SK-N-SH (cell line): ENCODE results near the gene GANAB. TPM values are rescaled to one million over a fixed set of nuclear protein-coding genes. Genes with fewer than 3 reads are reported as not detected.

Experiments used
- CTCF ChIA-PET: fragments of 300-600, 350-600 bp; formaldehyde crosslinking; extraction: SDS; loops from one replicate; lab custom pipeline; 2021; lab: Yijun Ruan, JAX
- POLR2A ChIA-PET: fragments of 350-600 bp; sonication (Branson Sonifier 250); formaldehyde crosslinking; extraction: SDS; loops from one replicate; lab custom pipeline; 2020; ENCODE audit warnings: antibody characterized with exemption, inconsistent platforms; lab: Yijun Ruan, JAX
- DNase-seq: peaks from one replicate; pipeline ENCODE4 v3.0.0; 2012
- H2AFZ ChIP-seq: fragments of 200-600 bp; sonication (generic); 2 replicates; pipeline ENCODE4 v1.8.1; 2016; ENCODE audit warnings: antibody characterized with exemption, mild to moderate bottlenecking, low read depth
- H3F3A ChIP-seq: fragments of 200-600 bp; sonication (generic); replicated peaks from 2 replicates; pipeline ENCODE3; 2016; ENCODE audit warnings: antibody characterized with exemption, mild to moderate bottlenecking; ENCODE audit not compliant: insufficient read depth
- H3K27ac ChIP-seq, 2 experiments: fragments of 200-500 bp in 1 of 2; fragments of 200-600 bp in 1 of 2; sonication (Bioruptor generic) in 1 of 2; sonication (generic), shearing (Covaris generic) in 1 of 2; 2 replicates each; pipeline versions ENCODE4 v1.5.1 to v1.6.1; 2014 to 2016; ENCODE audit warnings: low read depth in 2 of 2, inconsistent platforms in 1 of 2, low read length in 1 of 2, mild to moderate bottlenecking in 1 of 2, mixed read lengths in 1 of 2
- H3K27me3 ChIP-seq: fragments of 200-600 bp; sonication (generic), shearing (Covaris generic); 2 replicates; pipeline ENCODE4 v1.6.1; 2016; ENCODE audit warnings: mixed run types; ENCODE audit not compliant: insufficient read depth
- H3K36me3 ChIP-seq, 2 experiments: fragments of 200-500 bp in 1 of 2; fragments of 200-600 bp in 1 of 2; sonication (Bioruptor generic) in 1 of 2; sonication (generic) in 1 of 2; replicated peaks in 1 of 2; 2 replicates each; pipeline versions ENCODE3 to v1.5.1; 2014 to 2016; ENCODE audit warnings: low read length in 1 of 2, mild to moderate bottlenecking in 1 of 2; ENCODE audit not compliant: insufficient read depth in 2 of 2, control insufficient read depth in 1 of 2
- H3K4me1 ChIP-seq, 2 experiments: fragments of 200-500 bp in 1 of 2; fragments of 200-600 bp in 1 of 2; sonication (Bioruptor generic) in 1 of 2; sonication (generic), shearing (Covaris generic) in 1 of 2; 2 replicates each; pipeline versions ENCODE4 v1.5.1 to v1.6.1; 2014 to 2016; ENCODE audit warnings: low read depth in 1 of 2, low read length in 1 of 2, mixed run types in 1 of 2; ENCODE audit not compliant: insufficient read depth in 2 of 2, control insufficient read depth in 1 of 2
- H3K4me2 ChIP-seq: fragments of 200-600 bp; sonication (generic), shearing (Covaris generic); 2 replicates; pipeline ENCODE4 v1.6.1; 2017; ENCODE audit warnings: mixed run types
- H3K4me3 ChIP-seq, 2 experiments: fragments of 200-500 bp in 1 of 2; fragments of 200-600 bp in 1 of 2; sonication (Bioruptor generic) in 1 of 2; sonication (generic), shearing (Covaris generic) in 1 of 2; 2 replicates each; pipeline versions ENCODE4 v1.5.1 to v1.8.1; 2014 to 2016; ENCODE audit warnings: low read depth in 2 of 2, inconsistent platforms in 1 of 2, low read length in 1 of 2, mild to moderate bottlenecking in 1 of 2, mixed read lengths in 1 of 2, moderate library complexity in 1 of 2
- H3K79me2 ChIP-seq: fragments of 200-600 bp; sonication (generic); 2 replicates; pipeline ENCODE4 v1.8.1; 2017; ENCODE audit warnings: mild to moderate bottlenecking; ENCODE audit not compliant: insufficient read depth
- H3K9ac ChIP-seq: fragments of 200-600 bp; sonication (generic); 2 replicates; pipeline ENCODE4 v1.6.1; 2017; ENCODE audit warnings: mixed run types
- H3K9me2 ChIP-seq: fragments of 200-600 bp; sonication (generic); 2 replicates; pipeline ENCODE4 v1.6.1; 2017; ENCODE audit warnings: mixed run types
- H3K9me3 ChIP-seq: fragments of 200-600 bp; sonication (generic); 2 replicates; pipeline ENCODE4 v1.6.1; 2017; ENCODE audit warnings: mixed run types, mild to moderate bottlenecking, moderate library complexity
- H4K20me1 ChIP-seq: fragments of 200-600 bp; sonication (generic); 2 replicates; pipeline ENCODE4 v1.6.1; 2017; ENCODE audit warnings: mild to moderate bottlenecking, mixed run types; ENCODE audit not compliant: insufficient read depth
- CHD2 ChIP-seq: fragments of 150-350 bp; IDR thresholded peaks from 2 replicates; pipeline ENCODE4 v1.6.1; 2018; ENCODE audit warnings: low read length; ENCODE audit not compliant: partially characterized antibody
- ELF1 ChIP-seq: IDR thresholded peaks from 2 replicates; pipeline ENCODE4 v1.4.0; 2012
- EP300 ChIP-seq, 2 experiments: IDR thresholded peaks; 2 replicates each; pipeline versions ENCODE4 v1.4.0 to v1.6.1; 2012; ENCODE audit warnings: borderline replicate concordance in 1 of 2, low read depth in 1 of 2, low read length in 1 of 2
- FOXJ3 ChIP-seq: sonication (generic); formaldehyde crosslinking; IDR thresholded peaks from 2 replicates; pipeline ENCODE4 v1.5.1; 2020; ENCODE audit warnings: mild to moderate bottlenecking, missing genetic modification reagents
- FOXM1 ChIP-seq: IDR thresholded peaks from 2 replicates; pipeline ENCODE4 v1.4.0; 2012; ENCODE audit warnings: low read depth, mild to moderate bottlenecking
- GABPA ChIP-seq: IDR thresholded peaks from 2 replicates; pipeline ENCODE4 v1.4.0; 2012; ENCODE audit warnings: low read depth, mild to moderate bottlenecking
- MEF2A ChIP-seq: IDR thresholded peaks from 2 replicates; pipeline ENCODE4 v1.4.0; 2012; ENCODE audit warnings: low read depth, borderline replicate concordance
- NFIC ChIP-seq: IDR thresholded peaks from 2 replicates; pipeline ENCODE4 v1.4.0; 2012; ENCODE audit warnings: borderline replicate concordance
- NRF1 ChIP-seq: IDR thresholded peaks from 2 replicates; pipeline ENCODE4 v1.6.1; 2012; ENCODE audit warnings: low read depth, mild to moderate bottlenecking, low read length
- POLR2AphosphoS5 ChIP-seq: IDR thresholded peaks from 2 replicates; pipeline ENCODE4 v1.6.1; 2012; ENCODE audit warnings: low read depth, low read length
- RFX5 ChIP-seq: IDR thresholded peaks from 2 replicates; pipeline ENCODE4 v1.6.1; 2012; ENCODE audit warnings: mild to moderate bottlenecking, improper control_type of control experiment, low read length
- RXRA ChIP-seq: IDR thresholded peaks from 2 replicates; pipeline ENCODE4 v1.4.0; 2012; ENCODE audit warnings: low read depth, mild to moderate bottlenecking, borderline replicate concordance
- TCF12 ChIP-seq: IDR thresholded peaks from 2 replicates; pipeline ENCODE4 v1.4.0; 2012
- YY1 ChIP-seq: IDR thresholded peaks from 2 replicates; pipeline ENCODE4 v1.4.0; 2012; ENCODE audit warnings: low read depth, mild to moderate bottlenecking
- WGBS: methylation state at CpG from one replicate; pipeline ENCODE4 v1.1.6; 2017; ENCODE audit warnings: low lambda C conversion rate; 5-methylcytosine and 5-hydroxymethylcytosine counted together
- polyA plus RNA-seq, 3 experiments: library from polyadenylated mRNA; depleted of rRNA; stranded (reverse); fragments of >200 nt; gene quantifications; 2 replicates each; pipeline ENCODE4 v1.2.3, GENCODE V29; 2012
- TF ChIP-seq, protein P1 (sequence below): IDR thresholded peaks from 2 replicates; pipeline ENCODE4; 2012
- TF ChIP-seq, protein P2 (sequence below): IDR thresholded peaks from 2 replicates; pipeline ENCODE4 v1.4.0; 2012; ENCODE audit warnings: low read depth
- TF ChIP-seq, protein P3 (sequence below): IDR thresholded peaks from 2 replicates; pipeline ENCODE4 v1.4.0; 2012; ENCODE audit warnings: low read depth, borderline replicate concordance
- TF ChIP-seq, protein P4 (sequence below): IDR thresholded peaks from 2 replicates; pipeline ENCODE4 v1.4.0; 2012; ENCODE audit warnings: low read depth, borderline replicate concordance
- TF ChIP-seq, protein P5 (sequence below): fragments of 150-350 bp; IDR thresholded peaks from 2 replicates; pipeline ENCODE4 v1.6.1; 2017; ENCODE audit warnings: antibody characterized with exemption, low read length, low read depth, borderline replicate concordance
- TF ChIP-seq, protein P6 (sequence below): fragments of 200-600 bp; sonication (generic); IDR thresholded peaks from 2 replicates; pipeline ENCODE4 v1.6.1; 2017; ENCODE audit warnings: antibody characterized with exemption, mild to moderate bottlenecking, moderate library complexity

GANAB gene
- polyA plus RNA-seq, 1 of the 3 experiments (the other 2 are of a cell fraction): 275 TPM

DNA sequence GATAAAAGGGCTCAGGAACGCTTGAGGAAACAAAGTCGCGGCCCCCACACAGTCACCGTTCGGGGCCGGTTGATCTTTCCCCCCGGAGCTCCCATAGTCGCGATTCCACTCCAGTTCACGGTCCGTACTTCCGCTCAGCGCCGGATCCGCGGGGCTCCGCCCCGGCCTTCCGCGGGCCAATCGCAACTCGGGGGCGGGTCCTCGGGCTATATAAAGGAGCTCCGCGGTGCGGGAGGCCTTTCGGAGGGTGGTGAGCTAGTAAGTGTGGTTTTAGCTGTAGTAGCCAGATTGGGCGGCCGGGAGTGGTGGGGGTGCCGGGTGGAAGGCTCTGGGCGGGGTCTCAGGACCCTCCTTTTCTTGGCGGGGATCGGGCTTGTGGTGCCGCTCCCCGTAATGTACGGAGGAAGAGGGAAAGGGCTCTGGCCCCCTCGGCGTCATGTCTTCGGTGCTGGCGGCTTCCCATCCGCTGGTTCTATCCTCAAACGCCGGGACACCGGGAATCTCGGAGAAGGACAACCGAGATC, 18.7 kb upstream of the GANAB start, which contains the start of the genes C11orf98 and CSKMT (continued):
- TF ChIP-seq CHD2 (peak; percentile 86), EP300 (IDR thresholded peaks at IDR 0.05; ENCODE audit: borderline replicate concordance in 1 of 2, low read depth in 1 of 2, low read length in 1 of 2) (0 out of 4 replicates have a peak, but pooled peaks of 1 of the 2 experiments have one; percentile 31), ELF1 (peak; percentile 68; the same call in 1 of the 2 replicates), RXRA (no peak)
- TF ChIP-seq, protein P1, sequence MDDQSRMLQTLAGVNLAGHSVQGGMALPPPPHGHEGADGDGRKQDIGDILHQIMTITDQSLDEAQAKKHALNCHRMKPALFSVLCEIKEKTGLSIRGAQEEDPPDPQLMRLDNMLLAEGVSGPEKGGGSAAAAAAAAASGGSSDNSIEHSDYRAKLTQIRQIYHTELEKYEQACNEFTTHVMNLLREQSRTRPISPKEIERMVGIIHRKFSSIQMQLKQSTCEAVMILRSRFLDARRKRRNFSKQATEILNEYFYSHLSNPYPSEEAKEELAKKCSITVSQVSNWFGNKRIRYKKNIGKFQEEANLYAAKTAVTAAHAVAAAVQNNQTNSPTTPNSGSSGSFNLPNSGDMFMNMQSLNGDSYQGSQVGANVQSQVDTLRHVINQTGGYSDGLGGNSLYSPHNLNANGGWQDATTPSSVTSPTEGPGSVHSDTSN: peak; percentile 73
- TF ChIP-seq, protein P2, sequence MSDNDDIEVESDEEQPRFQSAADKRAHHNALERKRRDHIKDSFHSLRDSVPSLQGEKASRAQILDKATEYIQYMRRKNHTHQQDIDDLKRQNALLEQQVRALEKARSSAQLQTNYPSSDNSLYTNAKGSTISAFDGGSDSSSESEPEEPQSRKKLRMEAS: peak; percentile 78
- TF ChIP-seq, protein P3, sequence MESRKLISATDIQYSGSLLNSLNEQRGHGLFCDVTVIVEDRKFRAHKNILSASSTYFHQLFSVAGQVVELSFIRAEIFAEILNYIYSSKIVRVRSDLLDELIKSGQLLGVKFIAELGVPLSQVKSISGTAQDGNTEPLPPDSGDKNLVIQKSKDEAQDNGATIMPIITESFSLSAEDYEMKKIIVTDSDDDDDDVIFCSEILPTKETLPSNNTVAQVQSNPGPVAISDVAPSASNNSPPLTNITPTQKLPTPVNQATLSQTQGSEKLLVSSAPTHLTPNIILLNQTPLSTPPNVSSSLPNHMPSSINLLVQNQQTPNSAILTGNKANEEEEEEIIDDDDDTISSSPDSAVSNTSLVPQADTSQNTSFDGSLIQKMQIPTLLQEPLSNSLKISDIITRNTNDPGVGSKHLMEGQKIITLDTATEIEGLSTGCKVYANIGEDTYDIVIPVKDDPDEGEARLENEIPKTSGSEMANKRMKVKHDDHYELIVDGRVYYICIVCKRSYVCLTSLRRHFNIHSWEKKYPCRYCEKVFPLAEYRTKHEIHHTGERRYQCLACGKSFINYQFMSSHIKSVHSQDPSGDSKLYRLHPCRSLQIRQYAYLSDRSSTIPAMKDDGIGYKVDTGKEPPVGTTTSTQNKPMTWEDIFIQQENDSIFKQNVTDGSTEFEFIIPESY: peak; percentile 30; the same call in 1 of the 2 replicates

DNA sequence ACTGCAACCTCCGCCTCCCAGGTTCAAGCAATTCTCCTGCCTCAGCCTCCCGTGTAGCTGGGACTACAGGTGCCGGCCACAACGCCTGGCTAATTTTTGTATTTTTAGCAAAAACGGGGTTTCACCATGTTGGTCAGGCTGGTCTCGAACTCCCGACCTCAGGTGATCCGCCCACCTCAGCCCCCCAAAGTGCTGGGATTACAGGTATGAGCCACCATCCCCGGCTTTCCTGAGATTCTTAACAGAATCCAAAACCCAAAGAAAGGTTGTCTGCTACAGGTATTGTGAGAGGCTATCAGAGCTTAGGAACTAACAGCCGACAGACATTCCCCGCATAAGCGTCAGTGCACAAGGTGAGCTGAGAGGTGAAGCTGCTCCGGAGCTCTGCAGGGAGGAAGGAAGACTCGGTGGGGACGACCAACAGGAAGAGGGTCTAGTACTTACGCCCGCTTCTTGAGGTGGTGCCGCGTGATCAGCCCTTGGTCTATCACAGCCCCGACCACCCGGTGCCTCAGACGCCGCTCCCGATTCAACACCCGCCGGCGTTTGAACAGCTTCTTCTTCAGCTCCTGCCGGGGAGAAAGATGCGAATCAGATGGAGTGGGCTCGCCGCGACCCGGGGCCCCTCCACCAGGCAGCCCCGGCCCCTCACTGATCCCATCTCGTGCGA, 18.1 kb upstream of the GANAB start:
- Histone ChIP-seq H3K27me3 (no peaks in the 10 kb centered on the region), H3K36me3 (peaks cover 20 to 44% of the 10 kb centered on the region in 2 experiments), H2AFZ (peak overlapping the region; percentile 66; the same call in 1 of the 2 replicates), H3K9me3 (no peaks in the 10 kb centered on the region), H3K9ac (peak overlapping the region; percentile 92), H3K4me3 (peak overlapping the region; percentile 78 to 95), H4K20me1 (no peaks in the 10 kb centered on the region), H3K4me2 (peak overlapping the region; percentile 96), H3K9me2 (no peaks in the 10 kb centered on the region), H3F3A (peaks cover 28% of the 10 kb centered on the region), H3K79me2 (peaks cover 60% of the 10 kb centered on the region), H3K4me1 (peaks cover 10 to 15% of the 10 kb centered on the region in 2 experiments; a peak in 3 of 4 replicates), H3K27ac (peak overlapping the region; percentile 91 to 92)
- CTCF ChIA-PET: interaction anchor here (0.9 to 1.7 kb wide), 10 partner anchors 12 to 270 kb away, joined by 3 to 7 read pairs (median 4); partner anchors contain the start of genes EML3, GANAB, INTS5 and SLC3A2
- TF ChIP-seq TCF12: no peak
- TF ChIP-seq, protein P1: no peak
- TF ChIP-seq, protein P4, sequence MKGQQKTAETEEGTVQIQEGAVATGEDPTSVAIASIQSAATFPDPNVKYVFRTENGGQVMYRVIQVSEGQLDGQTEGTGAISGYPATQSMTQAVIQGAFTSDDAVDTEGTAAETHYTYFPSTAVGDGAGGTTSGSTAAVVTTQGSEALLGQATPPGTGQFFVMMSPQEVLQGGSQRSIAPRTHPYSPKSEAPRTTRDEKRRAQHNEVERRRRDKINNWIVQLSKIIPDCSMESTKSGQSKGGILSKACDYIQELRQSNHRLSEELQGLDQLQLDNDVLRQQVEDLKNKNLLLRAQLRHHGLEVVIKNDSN: no peak
- TF ChIP-seq MEF2A: no peak
- no peak for TF ChIP-seq FOXJ3 (CRISPR knock-in tag)
- TF ChIP-seq CHD2: no peak
- TF ChIP-seq, protein P5, sequence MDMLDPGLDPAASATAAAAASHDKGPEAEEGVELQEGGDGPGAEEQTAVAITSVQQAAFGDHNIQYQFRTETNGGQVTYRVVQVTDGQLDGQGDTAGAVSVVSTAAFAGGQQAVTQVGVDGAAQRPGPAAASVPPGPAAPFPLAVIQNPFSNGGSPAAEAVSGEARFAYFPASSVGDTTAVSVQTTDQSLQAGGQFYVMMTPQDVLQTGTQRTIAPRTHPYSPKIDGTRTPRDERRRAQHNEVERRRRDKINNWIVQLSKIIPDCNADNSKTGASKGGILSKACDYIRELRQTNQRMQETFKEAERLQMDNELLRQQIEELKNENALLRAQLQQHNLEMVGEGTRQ: no peak
- TF ChIP-seq YY1: no peak
- no peak for TF ChIP-seq RXRA
- TF ChIP-seq NRF1: no peak
- TF ChIP-seq FOXM1: no peak
- TF ChIP-seq, protein P2: no peak
- no peak for TF ChIP-seq GABPA
- TF ChIP-seq, protein P6, sequence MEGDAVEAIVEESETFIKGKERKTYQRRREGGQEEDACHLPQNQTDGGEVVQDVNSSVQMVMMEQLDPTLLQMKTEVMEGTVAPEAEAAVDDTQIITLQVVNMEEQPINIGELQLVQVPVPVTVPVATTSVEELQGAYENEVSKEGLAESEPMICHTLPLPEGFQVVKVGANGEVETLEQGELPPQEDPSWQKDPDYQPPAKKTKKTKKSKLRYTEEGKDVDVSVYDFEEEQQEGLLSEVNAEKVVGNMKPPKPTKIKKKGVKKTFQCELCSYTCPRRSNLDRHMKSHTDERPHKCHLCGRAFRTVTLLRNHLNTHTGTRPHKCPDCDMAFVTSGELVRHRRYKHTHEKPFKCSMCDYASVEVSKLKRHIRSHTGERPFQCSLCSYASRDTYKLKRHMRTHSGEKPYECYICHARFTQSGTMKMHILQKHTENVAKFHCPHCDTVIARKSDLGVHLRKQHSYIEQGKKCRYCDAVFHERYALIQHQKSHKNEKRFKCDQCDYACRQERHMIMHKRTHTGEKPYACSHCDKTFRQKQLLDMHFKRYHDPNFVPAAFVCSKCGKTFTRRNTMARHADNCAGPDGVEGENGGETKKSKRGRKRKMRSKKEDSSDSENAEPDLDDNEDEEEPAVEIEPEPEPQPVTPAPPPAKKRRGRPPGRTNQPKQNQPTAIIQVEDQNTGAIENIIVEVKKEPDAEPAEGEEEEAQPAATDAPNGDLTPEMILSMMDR: no peak
- TF ChIP-seq POLR2AphosphoS5: no peak
- no peak for TF ChIP-seq NFIC
- TF ChIP-seq RFX5: no peak
- DNase-seq: peak; percentile 73
- WGBS: 1% methylated on average over 27 of the region's 36 CpGs
- POLR2A ChIA-PET: interaction anchor here (0.5 to 3.7 kb wide), 37 partner anchors 8 to 269 kb away, joined by 3 to 52 read pairs (median 9); partner anchors contain the start of genes B3GAT3, BSCL2, EEF1G and EML3
